KMS-11 (cell line): ENCODE results near the gene SEZ6.
A peak's percentile ranks its signal among the peaks of the same experiment; 100 is the strongest.

ENCODE experiments used
- H2AFZ ChIP-seq: fragments of 200-600 bp; sonication (generic); 2 replicates; pipeline ENCODE4 v1.6.1; 2016; ENCODE audit warnings: antibody characterized with exemption, mixed run types, low read depth
- H3K27ac ChIP-seq: fragments of 200-600 bp; sonication (generic); 2 replicates; pipeline ENCODE4 v1.6.1; 2016; ENCODE audit warnings: mild to moderate bottlenecking, mixed run types
- H3K27me3 ChIP-seq: fragments of 200-600 bp; sonication (generic); 2 replicates; pipeline ENCODE4 v1.6.1; 2017; ENCODE audit warnings: mild to moderate bottlenecking, low read depth, mixed run types, moderate library complexity; ENCODE audit not compliant: insufficient read depth
- H3K36me3 ChIP-seq: fragments of 200-600 bp; sonication (generic); 2 replicates; pipeline ENCODE4 v1.6.1; 2017; ENCODE audit warnings: mild to moderate bottlenecking, mixed run types; ENCODE audit not compliant: insufficient read depth
- H3K4me1 ChIP-seq: fragments of 200-600 bp; sonication (generic); 2 replicates; pipeline ENCODE4 v1.6.1; 2016; ENCODE audit warnings: mild to moderate bottlenecking, low read depth, mixed run types; ENCODE audit not compliant: poor library complexity, severe bottlenecking
- H3K4me2 ChIP-seq: fragments of 200-600 bp; sonication (generic); 2 replicates; pipeline ENCODE4 v1.7.0; 2016; ENCODE audit warnings: mild to moderate bottlenecking, mixed run types
- H3K4me3 ChIP-seq: fragments of 200-600 bp; sonication (generic); IDR thresholded peaks from 2 replicates; pipeline ENCODE4 v1.6.1; 2017; ENCODE audit warnings: low read depth, low read length, mixed read lengths; ENCODE audit not compliant: insufficient read depth
- H3K79me2 ChIP-seq: fragments of 200-600 bp; sonication (generic); 2 replicates; pipeline ENCODE4 v1.6.1; 2016; ENCODE audit warnings: low read depth, mixed run types; ENCODE audit not compliant: insufficient read depth
- H3K9ac ChIP-seq: fragments of 200-600 bp; sonication (generic); 2 replicates; pipeline ENCODE4 v1.6.1; 2016; ENCODE audit warnings: mild to moderate bottlenecking, mixed run types
- H4K20me1 ChIP-seq: fragments of 200-600 bp; sonication (generic); 2 replicates; pipeline ENCODE4 v1.6.1; 2016; ENCODE audit warnings: mild to moderate bottlenecking, mixed run types; ENCODE audit not compliant: insufficient read depth
- CTCF ChIP-seq: fragments of 200-600 bp; sonication (generic); conservative IDR thresholded peaks from 2 replicates; pipeline ENCODE4 v1.6.1; 2017; ENCODE audit warnings: low read depth, mild to moderate bottlenecking, antibody characterized with exemption, low read length, moderate library complexity, mixed read lengths

SEZ6 gene

DNA sequence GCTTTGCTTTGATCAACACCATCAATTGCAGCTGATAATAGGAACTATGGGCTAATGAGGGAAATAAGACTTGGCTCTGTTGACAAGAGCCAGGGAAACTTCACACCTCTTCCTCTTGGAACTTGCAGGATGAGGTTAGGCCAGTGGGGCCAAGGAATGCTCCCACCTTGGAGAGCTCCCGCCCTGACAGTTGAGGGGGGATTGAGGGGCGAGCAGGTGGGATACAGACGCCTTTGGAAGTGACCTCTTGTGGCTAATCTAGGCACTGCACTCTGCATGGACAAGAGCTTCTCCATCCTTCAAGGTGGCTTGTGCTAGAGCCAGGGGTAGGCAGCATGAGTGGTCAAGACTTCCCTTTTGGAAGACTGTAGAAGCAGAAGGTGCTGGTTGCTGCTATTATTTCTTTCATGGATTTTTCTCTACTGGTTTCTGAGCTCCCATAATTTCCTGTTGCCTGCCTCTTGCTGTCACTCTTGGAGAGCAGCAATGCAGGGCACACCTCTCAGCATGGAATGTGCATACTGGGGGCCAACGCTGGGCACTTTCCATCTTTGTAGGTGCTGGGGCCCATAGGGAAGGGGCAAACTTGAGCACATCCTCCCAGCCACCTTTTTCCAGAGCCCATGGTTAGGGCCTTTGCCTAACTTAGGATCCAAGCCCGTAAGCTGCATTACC is 52.3 kb downstream of the SEZ6 start:
- no peaks in the 10 kb centered on the region for H3K27me3 ChIP-seq
- H3K4me2 ChIP-seq, result peak overlapping the region; percentile 66
- H3K4me1 ChIP-seq, result peaks cover 14% of the 10 kb centered on the region
- H3K27ac ChIP-seq, result no peak overlapping the region
- H3K4me3 ChIP-seq, result no peak overlapping the region
- TF ChIP-seq CTCF, result peak; percentile 99
- no peaks in the 10 kb centered on the region for H4K20me1 ChIP-seq
- no peak overlapping the region for H3K9ac ChIP-seq
- no peaks in the 10 kb centered on the region for H3K36me3 ChIP-seq
- peak overlapping the region; percentile 48; the same call in 1 of the 2 replicates for H2AFZ ChIP-seq
- peaks cover 22% of the 10 kb centered on the region for H3K79me2 ChIP-seq

- no peaks in the 10 kb centered on the region for H3K27me3 ChIP-seq
- peaks cover 35% of the 10 kb centered on the region for H3K79me2 ChIP-seq
- no peaks in the 10 kb centered on the region for H4K20me1 ChIP-seq
- H3K36me3 ChIP-seq, result no peaks in the 10 kb centered on the region
- peak overlapping the region; percentile 66 for H3K4me2 ChIP-seq
- no peak overlapping the region for H3K4me3 ChIP-seq
- TF ChIP-seq CTCF, result no peak
- H3K4me1 ChIP-seq, result peaks cover 27% of the 10 kb centered on the region
- peak overlapping the region; percentile 86 for H3K27ac ChIP-seq
- H2AFZ ChIP-seq, result peak overlapping the region; percentile 57
- peak overlapping the region; percentile 65 for H3K9ac ChIP-seq
Observed at GRCh38 chr17:28951991-28952975, 53.5 kb downstream of the SEZ6 start.

GRCh38 chr17:28951428-28951990 is 54.3 kb downstream of the SEZ6 start, which contains the start of gene PHF12:
Gene PHF12, minus strand, starts transcription at chr17:28951518. Its CDS starts 558 bp downstream, at chr17:28950960.
- Histone ChIP-seq H3K27me3 (no peaks in the 10 kb centered on the region), H3K9ac (peak within 1 kb of the TSS; percentile 69), H3K36me3 (no peaks in the 10 kb centered on the region), H3K27ac (peak within 1 kb of the TSS; percentile 86), H2AFZ (peak within 1 kb of the TSS; percentile 50; the same call in 1 of the 2 replicates), H3K4me3 (no peak within 1 kb of the TSS), H3K4me1 (peaks cover 35% of the 10 kb centered on the region), H3K79me2 (peaks cover 43% of the 10 kb centered on the region), H4K20me1 (no peaks in the 10 kb centered on the region), H3K4me2 (peak within 1 kb of the TSS; percentile 81)
- TF ChIP-seq CTCF, result no peak

DNA sequence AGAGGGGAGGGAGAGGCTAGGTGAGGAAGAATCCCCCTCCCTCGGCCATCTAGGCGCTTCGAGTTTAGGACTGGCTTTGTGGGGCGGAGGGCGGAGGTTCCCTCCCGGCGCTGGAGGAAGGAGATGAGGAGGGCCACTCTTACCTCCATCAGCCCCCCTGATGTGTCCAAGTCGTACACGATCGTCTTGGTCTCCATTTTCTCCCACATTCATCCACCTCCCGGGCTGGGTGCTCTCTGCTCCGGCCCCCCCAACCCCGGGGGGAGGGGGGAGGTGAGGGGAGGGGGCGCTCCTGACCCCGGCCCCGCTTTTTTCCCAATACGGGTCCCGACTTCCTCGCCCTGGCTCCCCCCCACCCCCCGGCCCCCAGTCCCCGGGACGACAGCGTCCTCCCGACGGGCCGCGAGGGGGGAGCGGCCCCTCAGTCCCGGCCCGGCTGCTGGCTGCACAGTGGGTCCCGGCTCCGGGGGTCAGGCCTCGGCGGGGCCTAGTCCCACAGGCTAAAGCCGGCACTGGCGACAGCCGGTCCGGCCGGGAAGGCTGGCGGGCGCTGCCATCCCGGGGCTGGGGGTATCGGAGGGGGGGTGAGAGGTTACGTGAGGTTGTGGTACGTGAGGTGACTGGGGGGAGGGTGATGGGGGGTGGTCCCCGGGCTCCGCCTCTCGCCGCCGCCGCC is 54.9 kb downstream of the SEZ6 start:
- Histone ChIP-seq H3K27me3 (no peaks in the 10 kb centered on the region), H3K4me1 (peaks cover 41% of the 10 kb centered on the region), H2AFZ (peak overlapping the region; percentile 48; the same call in 1 of the 2 replicates), H3K36me3 (no peaks in the 10 kb centered on the region), H3K27ac (peak overlapping the region; percentile 60), H3K4me2 (peak overlapping the region; percentile 81), H3K9ac (peak overlapping the region; percentile 69), H3K4me3 (no peak overlapping the region), H3K79me2 (peaks cover 49% of the 10 kb centered on the region), H4K20me1 (no peaks in the 10 kb centered on the region)
- no peak for TF ChIP-seq CTCF
